GM23248 (cell line): ENCODE results near the gene HIVEP3. TPM values are rescaled to one million over a fixed set of nuclear protein-coding genes. Genes with fewer than 3 reads are reported as not detected.

Source experiments
- DNase-seq: peaks from one replicate; pipeline ENCODE4 v3.0.0-alpha.2; 2015
- H2AFZ ChIP-seq: fragments of 200-600 bp; sonication (generic); 2 replicates; pipeline ENCODE4 v1.6.1; 2016; ENCODE audit warnings: antibody characterized with exemption
- H3F3A ChIP-seq: fragments of 200-600 bp; sonication (generic); 2 replicates; pipeline ENCODE4 v1.6.1; 2016; ENCODE audit warnings: mild to moderate bottlenecking, antibody characterized with exemption, mixed run types; ENCODE audit not compliant: insufficient read depth
- H3K27ac ChIP-seq: fragments of 200-600 bp; sonication (generic); 2 replicates; pipeline ENCODE4 v1.5.1; 2016; ENCODE audit warnings: mild to moderate bottlenecking
- H3K27me3 ChIP-seq: fragments of 200-600 bp; sonication (generic); replicated peaks from 2 replicates; pipeline ENCODE4 v1.6.1; 2016; ENCODE audit warnings: mild to moderate bottlenecking; ENCODE audit not compliant: insufficient read depth
- H3K36me3 ChIP-seq: fragments of 200-600 bp; sonication (generic); 2 replicates; pipeline ENCODE4 v1.6.1; 2016; ENCODE audit warnings: low read depth, mild to moderate bottlenecking
- H3K4me1 ChIP-seq: fragments of 200-600 bp; sonication (generic); 2 replicates; pipeline ENCODE4 v1.6.1; 2016; ENCODE audit warnings: mild to moderate bottlenecking; ENCODE audit not compliant: insufficient read depth
- H3K4me2 ChIP-seq: fragments of 200-600 bp; sonication (generic); one replicate; pipeline ENCODE4 v1.6.1; 2016; ENCODE audit warnings: mild to moderate bottlenecking; ENCODE audit not compliant: unreplicated experiment
- H3K4me3 ChIP-seq: fragments of 200-600 bp; sonication (generic); 2 replicates; pipeline ENCODE4 v1.5.1; 2016; ENCODE audit warnings: mild to moderate bottlenecking
- H3K79me2 ChIP-seq: fragments of 200-600 bp; sonication (generic); 2 replicates; pipeline ENCODE4 v1.6.1; 2016; ENCODE audit warnings: mild to moderate bottlenecking; ENCODE audit not compliant: insufficient read depth
- H3K9ac ChIP-seq: fragments of 200-600 bp; sonication (generic); 2 replicates; pipeline ENCODE4 v1.6.1; 2016; ENCODE audit warnings: mild to moderate bottlenecking
- H3K9me2 ChIP-seq: fragments of 200-600 bp; sonication (generic); 2 replicates; pipeline ENCODE4 v1.6.1; 2016; ENCODE audit warnings: mixed run types, mild to moderate bottlenecking, moderate library complexity; ENCODE audit not compliant: insufficient read depth
- H3K9me3 ChIP-seq: fragments of 200-600 bp; sonication (generic); one replicate; pipeline ENCODE4 v1.6.1; 2017; ENCODE audit warnings: low read depth
- H4K20me1 ChIP-seq: fragments of 200-600 bp; sonication (generic); 2 replicates; pipeline ENCODE4 v1.6.0; 2016; ENCODE audit not compliant: insufficient read depth
- EZH2 ChIP-seq: fragments of 200-600 bp; sonication (generic); IDR thresholded peaks from 2 replicates; pipeline ENCODE4 v1.6.1; 2018; ENCODE audit warnings: antibody characterized with exemption, mild to moderate bottlenecking; ENCODE audit not compliant: insufficient read depth, poor library complexity, severe bottlenecking
- EZH2phosphoT487 ChIP-seq: fragments of 200-600 bp; sonication (generic); IDR thresholded peaks from 2 replicates; pipeline ENCODE4 v1.6.1; 2018; ENCODE audit warnings: antibody characterized with exemption, moderate library complexity, mild to moderate bottlenecking, low read depth; ENCODE audit not compliant: insufficient read depth
- WGBS, 2 experiments: methylation state at CpG; one replicate each; pipeline ENCODE4 v1.1.6; 2015 to 2017; ENCODE audit warnings: low lambda C conversion rate in 2 of 2, low coverage in 1 of 2; ENCODE audit errors: missing lambda C conversion rate in 2 of 2; 5-methylcytosine and 5-hydroxymethylcytosine counted together
- in situ Hi-C: fragments of 300-500 bp; cut with MboI; formaldehyde crosslinking; loops from 2 replicates; pipeline ENCODE4 v1.15.0; 2020
- polyA plus RNA-seq: library from polyadenylated mRNA; unstranded; fragments of >200 nt; fragmentation: Nextera tagmentation; extraction: Ambion mirVana; gene quantifications from 2 replicates; pipeline ENCODE4 v1.2.1, GENCODE V29; 2016
- total RNA-seq: library from RNA; depleted of rRNA; stranded (reverse); fragments of >200 nt; shearing (Covaris generic); gene quantifications from 2 replicates; pipeline ENCODE4 v1.2.3, GENCODE V29; 2014

The HIVEP3 gene
- total and polyA plus RNA-seq, 2 experiments from 2014 or later: 1.7 to 7.2 TPM

- H2AFZ ChIP-seq: no peak overlapping the region
- H3K9ac ChIP-seq: no peak overlapping the region
- WGBS, 2 experiments: 53 to 57% methylated on average over 12 of the region's 12 CpGs
- no peaks in the 10 kb centered on the region for H3K27me3 ChIP-seq
- no peaks in the 10 kb centered on the region for H3K9me2 ChIP-seq
- H3K4me1 ChIP-seq: peaks cover 17% of the 10 kb centered on the region
- in situ Hi-C loops: no loop called here
- H3K36me3 ChIP-seq: no peaks in the 10 kb centered on the region
- H3K4me2 ChIP-seq: no peak overlapping the region
- no peak overlapping the region for H3K4me3 ChIP-seq
- H4K20me1 ChIP-seq: no peaks in the 10 kb centered on the region
- H3F3A ChIP-seq: no peaks in the 10 kb centered on the region; the same call in 1 of the 2 replicates
- H3K79me2 ChIP-seq: no peaks in the 10 kb centered on the region
- H3K9me3 ChIP-seq: no peaks in the 10 kb centered on the region
- no peak overlapping the region for H3K27ac ChIP-seq
- DNase-seq: peak; percentile 36
- TF ChIP-seq EZH2phosphoT487 (no peak), EZH2 (no peak)
These were observed 440.5 kb downstream of the HIVEP3 start for GRCh38 chr1:41478118-41478748.

- Histone ChIP-seq H3K9me3 (no peaks in the 10 kb centered on the region), H3K27me3 (no peaks in the 10 kb centered on the region), H3F3A (no peaks in the 10 kb centered on the region; the same call in 1 of the 2 replicates), H3K36me3 (no peaks in the 10 kb centered on the region), H3K9ac (no peak overlapping the region), H2AFZ (no peak overlapping the region), H3K27ac (no peak overlapping the region), H3K4me3 (no peak overlapping the region), H3K4me1 (peaks cover 17% of the 10 kb centered on the region), H3K79me2 (no peaks in the 10 kb centered on the region), H3K4me2 (no peak overlapping the region), H3K9me2 (no peaks in the 10 kb centered on the region), H4K20me1 (no peaks in the 10 kb centered on the region)
- WGBS, 2 experiments: 81 to 85% methylated on average over 11 of the region's 11 CpGs
- no peak for DNase-seq
- no peak for TF ChIP-seq EZH2
- TF ChIP-seq EZH2phosphoT487: no peak
- in situ Hi-C loops: no loop called here
These were observed 441.8 kb downstream of the HIVEP3 start for GRCh38 chr1:41476807-41477361.

- H3K9me3 ChIP-seq: no peaks in the 10 kb centered on the region
- peaks cover 17% of the 10 kb centered on the region for H3K4me1 ChIP-seq
- 30 to 34% methylated on average over 8 of the region's 8 CpGs for WGBS, 2 experiments
- no peak overlapping the region for H3K4me2 ChIP-seq
- no peaks in the 10 kb centered on the region for H3K9me2 ChIP-seq
- no peak for TF ChIP-seq EZH2phosphoT487
- no peak for TF ChIP-seq EZH2
- H3K79me2 ChIP-seq: no peaks in the 10 kb centered on the region
- H3K27me3 ChIP-seq: no peaks in the 10 kb centered on the region
- H3K9ac ChIP-seq: no peak overlapping the region
- H3K27ac ChIP-seq: no peak overlapping the region
- DNase-seq: peak; percentile 82
- no peaks in the 10 kb centered on the region; the same call in 1 of the 2 replicates for H3F3A ChIP-seq
- H3K4me3 ChIP-seq: no peak overlapping the region
- no peaks in the 10 kb centered on the region for H4K20me1 ChIP-seq
- no peaks in the 10 kb centered on the region for H3K36me3 ChIP-seq
- in situ Hi-C loops: no loop called here
- no peak overlapping the region for H2AFZ ChIP-seq
These were observed 442.7 kb downstream of the HIVEP3 start for GRCh38 chr1:41475859-41476567.

GRCh38 chr1:41475346-41475745 is 443.4 kb downstream of the HIVEP3 start:
- WGBS, 2 experiments: 94% methylated on average over 4 of the region's 4 CpGs
- H3K4me3 ChIP-seq: no peak overlapping the region

More at GRCh38 chr1:41475346-41475745, 443.4 kb downstream of the HIVEP3 start:
- Histone ChIP-seq H3K79me2 (no peaks in the 10 kb centered on the region), H4K20me1 (no peaks in the 10 kb centered on the region), H3K9me3 (no peaks in the 10 kb centered on the region), H3K4me1 (peaks cover 17% of the 10 kb centered on the region), H2AFZ (no peak overlapping the region), H3K4me2 (no peak overlapping the region), H3F3A (no peaks in the 10 kb centered on the region; the same call in 1 of the 2 replicates), H3K9me2 (no peaks in the 10 kb centered on the region), H3K36me3 (no peaks in the 10 kb centered on the region), H3K27ac (no peak overlapping the region), H3K27me3 (no peaks in the 10 kb centered on the region), H3K9ac (no peak overlapping the region)
- in situ Hi-C loops: no loop called here
- no peak for DNase-seq
- TF ChIP-seq EZH2phosphoT487: no peak
- no peak for TF ChIP-seq EZH2
